ENCODE measurements around the gene LAMA2. TPM values are rescaled to one million over a fixed set of nuclear protein-coding genes. Genes with fewer than 3 reads are reported as not detected.

LAMA2 gene, protein sequence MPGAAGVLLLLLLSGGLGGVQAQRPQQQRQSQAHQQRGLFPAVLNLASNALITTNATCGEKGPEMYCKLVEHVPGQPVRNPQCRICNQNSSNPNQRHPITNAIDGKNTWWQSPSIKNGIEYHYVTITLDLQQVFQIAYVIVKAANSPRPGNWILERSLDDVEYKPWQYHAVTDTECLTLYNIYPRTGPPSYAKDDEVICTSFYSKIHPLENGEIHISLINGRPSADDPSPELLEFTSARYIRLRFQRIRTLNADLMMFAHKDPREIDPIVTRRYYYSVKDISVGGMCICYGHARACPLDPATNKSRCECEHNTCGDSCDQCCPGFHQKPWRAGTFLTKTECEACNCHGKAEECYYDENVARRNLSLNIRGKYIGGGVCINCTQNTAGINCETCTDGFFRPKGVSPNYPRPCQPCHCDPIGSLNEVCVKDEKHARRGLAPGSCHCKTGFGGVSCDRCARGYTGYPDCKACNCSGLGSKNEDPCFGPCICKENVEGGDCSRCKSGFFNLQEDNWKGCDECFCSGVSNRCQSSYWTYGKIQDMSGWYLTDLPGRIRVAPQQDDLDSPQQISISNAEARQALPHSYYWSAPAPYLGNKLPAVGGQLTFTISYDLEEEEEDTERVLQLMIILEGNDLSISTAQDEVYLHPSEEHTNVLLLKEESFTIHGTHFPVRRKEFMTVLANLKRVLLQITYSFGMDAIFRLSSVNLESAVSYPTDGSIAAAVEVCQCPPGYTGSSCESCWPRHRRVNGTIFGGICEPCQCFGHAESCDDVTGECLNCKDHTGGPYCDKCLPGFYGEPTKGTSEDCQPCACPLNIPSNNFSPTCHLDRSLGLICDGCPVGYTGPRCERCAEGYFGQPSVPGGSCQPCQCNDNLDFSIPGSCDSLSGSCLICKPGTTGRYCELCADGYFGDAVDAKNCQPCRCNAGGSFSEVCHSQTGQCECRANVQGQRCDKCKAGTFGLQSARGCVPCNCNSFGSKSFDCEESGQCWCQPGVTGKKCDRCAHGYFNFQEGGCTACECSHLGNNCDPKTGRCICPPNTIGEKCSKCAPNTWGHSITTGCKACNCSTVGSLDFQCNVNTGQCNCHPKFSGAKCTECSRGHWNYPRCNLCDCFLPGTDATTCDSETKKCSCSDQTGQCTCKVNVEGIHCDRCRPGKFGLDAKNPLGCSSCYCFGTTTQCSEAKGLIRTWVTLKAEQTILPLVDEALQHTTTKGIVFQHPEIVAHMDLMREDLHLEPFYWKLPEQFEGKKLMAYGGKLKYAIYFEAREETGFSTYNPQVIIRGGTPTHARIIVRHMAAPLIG (N-terminal part only)
- 100 to 1,000 TPM; 154 to 331 (median 241) TPM for total RNA-seq

DNA sequence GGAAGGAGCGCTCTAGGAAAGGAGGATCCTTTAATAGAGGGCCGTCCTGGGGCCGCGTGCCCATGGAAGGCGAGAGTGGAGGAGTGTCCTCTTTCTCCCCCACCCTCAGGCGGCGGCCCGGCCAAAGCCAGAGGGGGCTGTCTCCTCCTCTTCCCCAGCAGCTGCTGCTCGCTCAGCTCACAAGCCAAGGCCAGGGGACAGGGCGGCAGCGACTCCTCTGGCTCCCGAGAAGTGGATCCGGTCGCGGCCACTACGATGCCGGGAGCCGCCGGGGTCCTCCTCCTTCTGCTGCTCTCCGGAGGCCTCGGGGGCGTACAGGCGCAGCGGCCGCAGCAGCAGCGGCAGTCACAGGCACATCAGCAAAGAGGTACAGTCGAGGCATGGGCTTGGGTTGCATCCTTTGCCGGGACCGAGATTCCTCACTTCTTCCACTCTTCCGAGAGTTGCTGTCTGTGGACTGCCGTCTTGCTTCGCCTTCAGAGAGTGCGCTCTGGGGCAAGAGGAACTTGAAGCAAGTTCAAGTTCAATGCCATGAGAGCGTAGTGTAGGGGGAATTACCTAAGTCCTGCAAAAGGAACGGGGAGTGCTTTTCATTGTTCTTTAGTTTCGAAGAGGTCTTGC lies at the start of gene LAMA2:
TSS of gene LAMA2 (plus strand) at position 148 of the 621 bp plus-strand sequence. CDS start at position 256, 108 bp downstream.
- TF ChIP-seq, protein P1, sequence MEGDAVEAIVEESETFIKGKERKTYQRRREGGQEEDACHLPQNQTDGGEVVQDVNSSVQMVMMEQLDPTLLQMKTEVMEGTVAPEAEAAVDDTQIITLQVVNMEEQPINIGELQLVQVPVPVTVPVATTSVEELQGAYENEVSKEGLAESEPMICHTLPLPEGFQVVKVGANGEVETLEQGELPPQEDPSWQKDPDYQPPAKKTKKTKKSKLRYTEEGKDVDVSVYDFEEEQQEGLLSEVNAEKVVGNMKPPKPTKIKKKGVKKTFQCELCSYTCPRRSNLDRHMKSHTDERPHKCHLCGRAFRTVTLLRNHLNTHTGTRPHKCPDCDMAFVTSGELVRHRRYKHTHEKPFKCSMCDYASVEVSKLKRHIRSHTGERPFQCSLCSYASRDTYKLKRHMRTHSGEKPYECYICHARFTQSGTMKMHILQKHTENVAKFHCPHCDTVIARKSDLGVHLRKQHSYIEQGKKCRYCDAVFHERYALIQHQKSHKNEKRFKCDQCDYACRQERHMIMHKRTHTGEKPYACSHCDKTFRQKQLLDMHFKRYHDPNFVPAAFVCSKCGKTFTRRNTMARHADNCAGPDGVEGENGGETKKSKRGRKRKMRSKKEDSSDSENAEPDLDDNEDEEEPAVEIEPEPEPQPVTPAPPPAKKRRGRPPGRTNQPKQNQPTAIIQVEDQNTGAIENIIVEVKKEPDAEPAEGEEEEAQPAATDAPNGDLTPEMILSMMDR (IDR thresholded peaks at IDR 0.05; ENCODE audit: low read depth): no peak

DNA sequence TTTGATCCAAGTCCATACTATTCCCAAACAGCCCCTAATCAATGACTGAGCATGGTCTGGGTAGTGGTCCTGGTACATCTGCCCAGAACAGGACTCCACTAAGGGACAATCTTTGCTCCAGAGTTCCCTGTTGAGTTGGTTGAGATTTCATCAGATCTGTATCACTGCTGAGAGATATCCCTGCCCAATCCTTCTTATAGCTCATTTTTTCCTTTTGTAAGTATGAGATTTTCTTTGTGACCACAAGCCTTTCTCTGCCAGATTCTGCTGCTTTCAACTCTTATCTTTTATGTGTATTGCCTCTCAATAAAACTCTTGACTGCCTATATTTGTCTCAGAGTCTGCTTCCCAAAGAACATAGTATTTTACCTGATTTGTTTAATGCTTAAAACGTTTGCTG lies 46.2 kb upstream of the LAMA2 start:
- TF ChIP-seq, protein P1 (IDR thresholded peaks at IDR 0.05; ENCODE audit: low read depth): no peak

DNA sequence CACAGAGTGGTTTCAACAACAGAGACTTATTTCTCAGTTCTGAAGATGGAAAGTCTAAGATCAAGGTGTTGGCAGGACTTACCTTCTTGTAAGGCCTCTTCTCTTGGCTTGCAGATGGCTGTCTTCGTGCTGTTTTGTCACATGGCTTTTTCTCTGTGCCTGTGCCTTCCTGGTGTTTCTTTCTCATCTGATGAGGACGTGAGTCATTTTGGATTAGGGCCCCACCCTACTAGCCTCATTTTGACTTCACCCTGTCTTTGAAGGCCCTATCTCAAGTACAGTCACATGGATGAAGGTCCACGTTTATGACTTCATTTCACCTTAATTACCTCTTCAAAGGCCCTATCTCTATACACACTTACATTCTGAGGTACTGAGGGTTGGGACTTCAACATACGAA lies 41.4 kb upstream of the LAMA2 start:
- TF ChIP-seq, protein P1 (IDR thresholded peaks at IDR 0.05; ENCODE audit: low read depth): no peak

DNA sequence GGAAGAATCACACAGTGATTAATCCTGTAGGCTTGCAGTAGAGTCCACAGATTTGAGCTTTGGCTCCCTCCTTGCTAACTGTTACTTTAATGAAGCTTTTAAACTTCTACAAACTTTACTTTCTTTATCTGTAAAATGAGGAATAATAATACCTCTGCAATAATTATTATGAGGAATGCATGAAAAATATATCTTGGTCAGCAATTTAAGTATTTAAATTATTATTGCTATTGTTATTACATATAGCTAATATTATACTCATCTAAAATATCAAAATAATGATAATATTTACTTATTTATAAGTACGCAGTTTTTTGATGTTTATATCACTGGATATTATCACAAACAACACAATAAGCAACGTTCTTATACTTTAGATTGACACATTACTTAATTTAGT lies 38.3 kb upstream of the LAMA2 start:
- TF ChIP-seq, protein P1 (IDR thresholded peaks at IDR 0.05; ENCODE audit: low read depth): no peak

DNA sequence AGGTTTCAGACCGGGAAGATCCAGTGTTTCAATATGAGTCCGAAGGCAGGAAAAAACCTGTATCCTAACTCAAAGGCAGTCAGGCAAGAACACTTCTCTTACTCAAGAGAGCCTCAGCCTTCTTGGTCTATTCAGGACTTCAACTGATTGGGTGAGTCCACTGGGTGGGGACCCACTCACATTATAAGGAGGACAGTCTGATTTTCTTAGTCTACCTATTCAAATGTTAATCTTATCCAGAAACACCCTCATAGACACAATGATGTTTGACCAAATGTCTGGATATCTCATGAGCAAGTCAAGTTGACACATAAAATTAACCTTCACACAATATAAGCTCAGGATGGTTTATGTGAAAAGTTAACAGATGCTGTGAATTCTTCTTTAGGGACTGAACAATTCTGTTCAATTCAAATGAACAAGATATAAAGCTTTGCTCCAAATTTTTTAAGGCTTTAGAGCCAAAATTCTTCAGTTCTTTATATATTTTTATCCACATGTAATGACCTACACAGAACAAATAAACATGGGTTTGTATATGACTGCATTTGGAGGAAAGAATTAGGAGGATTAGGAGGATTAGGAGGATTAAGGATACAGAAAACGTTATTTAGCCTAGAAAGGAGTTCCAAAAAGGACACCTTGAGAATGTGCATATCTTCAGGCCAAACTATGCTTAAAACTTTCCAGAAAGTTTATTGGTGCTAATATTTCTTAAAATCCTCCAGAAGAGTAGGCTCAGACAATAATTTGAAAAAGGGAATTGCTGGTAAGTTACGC lies 35.3 kb upstream of the LAMA2 start:
- TF ChIP-seq, protein P1 (IDR thresholded peaks at IDR 0.05; ENCODE audit: low read depth): no peak

DNA sequence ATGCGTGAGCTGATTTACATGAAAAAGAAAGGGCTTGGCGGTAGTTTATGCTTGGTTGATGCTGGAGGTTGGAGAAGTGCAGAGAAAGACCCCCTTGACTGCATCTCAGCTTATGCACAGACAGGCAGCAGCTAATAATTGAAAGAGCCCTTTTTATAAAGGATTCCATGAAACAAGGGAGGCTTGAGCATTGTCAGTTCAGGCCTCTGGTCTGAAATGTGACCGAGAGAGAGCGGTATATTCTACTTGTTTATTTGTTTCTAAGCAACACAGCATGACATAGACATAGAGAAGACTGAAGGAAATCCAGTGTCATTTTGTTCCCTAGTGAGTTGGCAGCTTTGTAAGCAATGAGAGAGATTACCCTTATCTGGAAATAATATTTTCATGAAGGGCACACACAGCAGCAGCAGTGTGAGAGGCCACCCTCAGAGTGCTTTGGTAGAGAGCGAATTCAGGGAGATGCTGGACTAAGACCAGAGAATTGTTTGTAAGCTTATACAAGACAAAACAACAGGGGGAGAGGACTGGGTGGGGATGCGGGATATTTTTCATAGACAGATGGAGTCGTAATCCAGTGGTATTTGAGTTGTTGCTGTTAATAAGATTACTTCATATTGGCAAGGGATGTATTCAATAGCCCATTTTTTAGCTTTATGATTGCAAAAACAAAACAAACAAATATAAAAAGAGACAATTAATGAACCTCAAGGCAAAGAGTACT lies 34.6 kb upstream of the LAMA2 start:
- TF ChIP-seq, protein P1 (IDR thresholded peaks at IDR 0.05; ENCODE audit: low read depth): no peak

Measured in subcutaneous adipose tissue (tissue), 4 donors.